ENCODE data around the gene SORCS2. TPM values are rescaled to one million over a fixed set of nuclear protein-coding genes. Genes with fewer than 3 reads are reported as not detected.

Gene SORCS2
- total and polyA plus RNA-seq, 2 of the 8 experiments (the other 6 are each of a cell fraction or from before 2014, with no cell fraction given) = 0.36 to 1.8 TPM

- FAIRE-seq = no peak
- Histone ChIP-seq H2BK15ac (ENCODE audit: low read length) (no peak overlapping the region), H3K14ac (ENCODE audit: insufficient read length) (no peak overlapping the region)
These were observed 196.9 kb downstream of the SORCS2 start for GRCh38 chr4:7389101-7389701.

More at GRCh38 chr4:7389101-7389701, 196.9 kb downstream of the SORCS2 start:
- H3K23me2 ChIP-seq (ENCODE audit: low read depth, low read length) = 0 out of 2 replicates have a peak, but pooled peaks cover 2% of the 10 kb centered on the region
- no peak overlapping the region for H3K23ac ChIP-seq (ENCODE audit: insufficient read length)
- H3K4me2 ChIP-seq (ENCODE audit: insufficient read depth in 1 of 2, low read depth in 2 of 2, low read length in 2 of 2) = no peak overlapping the region
- peaks cover 0 to 4% of the 10 kb centered on the region in 2 experiments for H4K20me1 ChIP-seq (replicated peaks in 1 of 2; ENCODE audit: control insufficient read depth in 1 of 2, insufficient read depth in 2 of 2, low read length in 2 of 2)
- no peak overlapping the region for H2BK5ac ChIP-seq (ENCODE audit: low read depth, low read length)
- H2BK20ac ChIP-seq (ENCODE audit: low read length) = no peak overlapping the region
- ChIA-PET CTCF (ENCODE audit: partially characterized antibody) (interaction anchor here (0.6 to 1.2 kb wide), 2 partner anchors 8 to 166 kb away, joined by 3 read pairs; no protein-coding TSS in a partner anchor), POLR2A (ENCODE audit: partially characterized antibody) (interaction anchor here (0.6 kb wide), 1 partner anchor 480 kb away, joined by 4 read pairs; the partner anchor contains the start of gene TBC1D14)
- no peaks in the 10 kb centered on the region for H3K79me1 ChIP-seq (ENCODE audit: low read depth, low read length)
- TF ChIP-seq HDAC2 (IDR thresholded peaks at IDR 0.05; ENCODE audit: borderline replicate concordance in 1 of 2, low read depth in 2 of 2, low read length in 2 of 2) (no peak), RXRA (IDR thresholded peaks at IDR 0.05; ENCODE audit: insufficient read depth, low read depth, low read length) (no peak), EZH2 (IDR thresholded peaks at IDR 0.05; ENCODE audit: low read depth, low read length, severe bottlenecking) (no peak), KDM5A (IDR thresholded peaks at IDR 0.05; ENCODE audit: low read length) (no peak), RNF2 (IDR thresholded peaks at IDR 0.05; ENCODE audit: borderline replicate concordance, low read depth, low read length, missing control alignments, poor library complexity, severe bottlenecking) (no peak), ZNF274 (IDR thresholded peaks at IDR 0.05; ENCODE audit: borderline replicate concordance, extremely low read depth, low read length) (no peak), NRF1 (IDR thresholded peaks at IDR 0.05; ENCODE audit: low read depth, low read length) (no peak), TEAD4 (IDR thresholded peaks at IDR 0.05; ENCODE audit: low read depth, low read length) (no peak), TBP (IDR thresholded peaks at IDR 0.05; ENCODE audit: low read depth, low read length) (no peak), CTBP2 (IDR thresholded peaks at IDR 0.05; ENCODE audit: borderline replicate concordance, insufficient read depth, insufficient read length, low read length) (no peak), NANOG (IDR thresholded peaks at IDR 0.05; ENCODE audit: insufficient read depth, low read depth, low read length, poor library complexity, severe bottlenecking) (no peak), JUN (IDR thresholded peaks at IDR 0.05; ENCODE audit: low read depth, low read length) (no peak)
- H3K4me3 ChIP-seq (ENCODE audit: extremely low read depth in 1 of 4, insufficient read depth in 2 of 4, low read depth in 3 of 4, low read length in 4 of 4) = no peak overlapping the region
- H3K56ac ChIP-seq (replicated peaks; ENCODE audit: insufficient read length, low read depth, low read length) = no peak overlapping the region
- no peaks in the 10 kb centered on the region for H3K9me3 ChIP-seq (ENCODE audit: insufficient read depth in 2 of 2, low read depth in 1 of 2, low read length in 1 of 2)
- H3K27me3 ChIP-seq (replicated peaks in 1 of 4; ENCODE audit: control insufficient read depth in 3 of 4, extremely low read depth in 1 of 4, insufficient read depth in 3 of 4, low read length in 3 of 4) = no peaks in the 10 kb centered on the region
- H3K36me3 ChIP-seq (ENCODE audit: control insufficient read depth in 2 of 4, insufficient read depth in 4 of 4, low read length in 3 of 4) = no peaks in the 10 kb centered on the region
- H3K9ac ChIP-seq (replicated peaks in 1 of 4; ENCODE audit: extremely low read depth in 1 of 4, low read depth in 3 of 4, low read length in 3 of 4) = no peak overlapping the region
- no peak overlapping the region for H3K4ac ChIP-seq (replicated peaks; ENCODE audit: insufficient read length, low read depth, low read length)
- no peak overlapping the region for H2BK12ac ChIP-seq (ENCODE audit: low read depth, low read length)
- peak overlapping the region; percentile 32; the same call in 1 of the 2 replicates for H3K18ac ChIP-seq (ENCODE audit: extremely low read depth, low read length)
- WGBS, 2 experiments (ENCODE audit: extremely low coverage in 1 of 2, insufficient coverage in 1 of 2, insufficient read length in 1 of 2, insufficient replicate concordance in 2 of 2, low coverage in 1 of 2, low lambda C conversion rate in 2 of 2, missing lambda C conversion rate in 1 of 2) = 90% methylated on average over 12 of the region's 15 CpGs; no CpG with 5 or more reads in 1 of the 2 experiments
- no peak overlapping the region for H2BK120ac ChIP-seq (replicated peaks; ENCODE audit: low read depth, low read length)
- no peaks in the 10 kb centered on the region for H3K79me2 ChIP-seq (ENCODE audit: control insufficient read depth in 1 of 2, insufficient read depth in 2 of 2, low read length in 2 of 2)
- no peak overlapping the region for H2AFZ ChIP-seq (ENCODE audit: low read length)
- peak in 1 of 2 experiments; percentile 38 for DNase-seq (ENCODE audit: low read depth in 1 of 2, low spot score in 2 of 2)
- no peak overlapping the region for H2AK5ac ChIP-seq (ENCODE audit: low read depth, low read length)
- no peaks in the 10 kb centered on the region for H3K4me1 ChIP-seq (replicated peaks in 1 of 4; ENCODE audit: control insufficient read depth in 3 of 4, insufficient read depth in 4 of 4, low read length in 3 of 4)
- no peak overlapping the region for H3K27ac ChIP-seq (ENCODE audit: low read depth, low read length)
- H4K91ac ChIP-seq (replicated peaks; ENCODE audit: insufficient read length, low read length) = no peak overlapping the region
- H4K8ac ChIP-seq (ENCODE audit: extremely low read depth, insufficient read depth, low read length) = no peak overlapping the region
- no peak overlapping the region for H4K5ac ChIP-seq (ENCODE audit: insufficient read length, low read depth, low read length)
